ENCODE data around the gene SHISA8.

- TF ChIP-seq REST (tag by site-specific recombination; IDR thresholded peaks at IDR 0.05): no peak
- TF ChIP-seq CTCF (tag by site-specific recombination; IDR thresholded peaks at IDR 0.05): no peak
- TF ChIP-seq ZNF335 (tag by site-specific recombination; conservative IDR thresholded peaks at IDR 0.05): no peak
- TF ChIP-seq PRDM6 (tag by site-specific recombination; IDR thresholded peaks at IDR 0.05): no peak
- no peak for TF ChIP-seq ZNF785 (tag by site-specific recombination; IDR thresholded peaks at IDR 0.05)
- no peak for TF ChIP-seq MYNN (tag by site-specific recombination; IDR thresholded peaks at IDR 0.05; ENCODE audit: borderline replicate concordance)
- no peak for TF ChIP-seq YY2 (tag by site-specific recombination; IDR thresholded peaks at IDR 0.05)
- no peak for TF ChIP-seq ZBTB1 (tag by site-specific recombination; IDR thresholded peaks at IDR 0.05)
- no peak for TF ChIP-seq ZBTB7A (tag by site-specific recombination; IDR thresholded peaks at IDR 0.05; ENCODE audit: low read depth)
- TF ChIP-seq ZNF366 (tag by site-specific recombination; conservative IDR thresholded peaks at IDR 0.05): 0 out of 2 replicates have a peak, but pooled peaks have one; percentile 20
- TF ChIP-seq ZNF174 (tag by site-specific recombination; IDR thresholded peaks at IDR 0.05): no peak
- TF ChIP-seq ZSCAN23 (tag by site-specific recombination; IDR thresholded peaks at IDR 0.05): no peak
Observed at GRCh38 chr22:41939981-41940831, 25.3 kb upstream of the SHISA8 start.

Measured in HEK293 (cell line).